Endothelial cell (in vitro differentiated cells): ENCODE measurements around the gene UNKL. TPM values are rescaled to one million over a fixed set of nuclear protein-coding genes. Genes with fewer than 3 reads are reported as not detected.
A peak's percentile ranks its signal among the peaks of the same experiment; 100 is the strongest.

ENCODE experiments used
- DNase-seq: peaks from one replicate; pipeline ENCODE4 v3.0.0; 2021; ENCODE audit warnings: low spot score
- H3K27ac Mint-ChIP-seq: one replicate; pipeline ENCODE4 v1.8.0; 2021; ENCODE audit warnings: mixed read lengths, inconsistent platforms; ENCODE audit not compliant: unreplicated experiment
- H3K27me3 Mint-ChIP-seq: one replicate; pipeline ENCODE4 v1.8.0; 2021; ENCODE audit warnings: mild to moderate bottlenecking, moderate library complexity, mixed read lengths, inconsistent platforms; ENCODE audit not compliant: unreplicated experiment
- H3K36me3 Mint-ChIP-seq: one replicate; pipeline ENCODE4 v1.8.0; 2021; ENCODE audit warnings: mild to moderate bottlenecking, low read depth, mixed read lengths, inconsistent platforms; ENCODE audit not compliant: unreplicated experiment
- H3K4me1 Mint-ChIP-seq: one replicate; pipeline ENCODE4 v1.8.0; 2021; ENCODE audit warnings: mild to moderate bottlenecking, mixed read lengths, inconsistent platforms; ENCODE audit not compliant: unreplicated experiment
- H3K4me3 Mint-ChIP-seq: one replicate; pipeline ENCODE4 v1.8.0; 2021; ENCODE audit warnings: mild to moderate bottlenecking, mixed read lengths, inconsistent platforms; ENCODE audit not compliant: unreplicated experiment
- H3K9me3 Mint-ChIP-seq: one replicate; pipeline ENCODE4 v1.8.0; 2021; ENCODE audit warnings: mixed read lengths, inconsistent platforms; ENCODE audit not compliant: unreplicated experiment
- total RNA-seq: library from RNA; stranded (reverse); fragmentation: NEBNext Ultra II Directional; extraction: Animal tissue kit (Norgen Biotek cat#: 25700); gene quantifications from one replicate; pipeline ENCODE4 v1.2.1, GENCODE V29; 2021; ENCODE audit not compliant: unreplicated experiment
- TF ChIP-seq, protein P1 (sequence below): fragments of 200-600 bp; sonication (generic); IDR thresholded peaks from one replicate; pipeline ENCODE4 v1.5.0; 2021; ENCODE audit warnings: antibody characterized with exemption; ENCODE audit not compliant: unreplicated experiment

The UNKL gene
- total RNA-seq, 1 donor from 2014 or later: 30.3 TPM

DNA sequence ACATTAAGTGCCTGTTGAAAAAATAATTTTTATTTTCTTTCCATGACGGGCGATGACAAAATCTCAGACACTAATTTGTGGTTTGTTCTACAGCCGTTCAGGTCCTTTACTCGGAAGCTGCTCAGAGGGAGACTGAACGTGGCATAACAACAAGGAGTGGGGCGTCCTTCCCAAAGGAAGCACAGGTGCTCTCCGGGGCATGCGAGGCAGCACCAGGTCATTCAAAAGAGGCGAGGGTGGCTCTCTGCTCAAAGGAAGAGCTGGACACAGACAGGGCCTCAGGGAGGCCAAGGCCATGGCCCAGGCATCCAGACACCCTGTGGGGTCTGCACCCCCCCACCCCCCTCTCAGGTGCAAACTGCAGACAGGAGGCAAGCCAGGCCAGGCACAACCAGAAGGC is 16.2 kb downstream of the UNKL start:
- peak overlapping the region; percentile 18 for H3K4me3 Mint-ChIP-seq
- H3K4me1 Mint-ChIP-seq: no peaks in the 10 kb centered on the region
- H3K9me3 Mint-ChIP-seq: no peaks in the 10 kb centered on the region
- no peak for DNase-seq
- peaks cover 4% of the 10 kb centered on the region for H3K27me3 Mint-ChIP-seq
- TF ChIP-seq, protein P1, sequence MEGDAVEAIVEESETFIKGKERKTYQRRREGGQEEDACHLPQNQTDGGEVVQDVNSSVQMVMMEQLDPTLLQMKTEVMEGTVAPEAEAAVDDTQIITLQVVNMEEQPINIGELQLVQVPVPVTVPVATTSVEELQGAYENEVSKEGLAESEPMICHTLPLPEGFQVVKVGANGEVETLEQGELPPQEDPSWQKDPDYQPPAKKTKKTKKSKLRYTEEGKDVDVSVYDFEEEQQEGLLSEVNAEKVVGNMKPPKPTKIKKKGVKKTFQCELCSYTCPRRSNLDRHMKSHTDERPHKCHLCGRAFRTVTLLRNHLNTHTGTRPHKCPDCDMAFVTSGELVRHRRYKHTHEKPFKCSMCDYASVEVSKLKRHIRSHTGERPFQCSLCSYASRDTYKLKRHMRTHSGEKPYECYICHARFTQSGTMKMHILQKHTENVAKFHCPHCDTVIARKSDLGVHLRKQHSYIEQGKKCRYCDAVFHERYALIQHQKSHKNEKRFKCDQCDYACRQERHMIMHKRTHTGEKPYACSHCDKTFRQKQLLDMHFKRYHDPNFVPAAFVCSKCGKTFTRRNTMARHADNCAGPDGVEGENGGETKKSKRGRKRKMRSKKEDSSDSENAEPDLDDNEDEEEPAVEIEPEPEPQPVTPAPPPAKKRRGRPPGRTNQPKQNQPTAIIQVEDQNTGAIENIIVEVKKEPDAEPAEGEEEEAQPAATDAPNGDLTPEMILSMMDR: no peak
- no peak overlapping the region for H3K27ac Mint-ChIP-seq
- H3K36me3 Mint-ChIP-seq: peaks cover 14% of the 10 kb centered on the region

DNA sequence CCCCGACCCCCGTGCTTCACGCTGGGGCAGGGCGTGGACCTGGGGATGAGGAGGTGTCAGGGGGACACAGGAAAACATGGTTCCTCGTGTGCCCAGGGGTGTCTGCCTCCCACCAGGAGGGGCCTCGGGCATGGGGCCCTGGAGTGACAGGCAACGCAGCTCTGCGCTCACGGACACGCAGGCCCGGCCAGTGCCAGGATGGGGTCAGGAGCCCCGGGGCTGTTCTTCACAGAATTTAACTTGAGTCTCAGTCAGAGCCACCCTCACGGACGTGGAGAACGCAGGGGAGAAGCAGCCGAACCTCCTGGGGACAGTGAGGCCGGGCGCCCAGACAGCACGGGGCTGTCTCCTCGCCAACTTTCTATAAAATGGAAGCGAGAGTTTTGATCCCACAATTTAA is 16.7 kb downstream of the UNKL start:
- H3K27me3 Mint-ChIP-seq: peaks cover 2% of the 10 kb centered on the region
- no peak for DNase-seq
- no peaks in the 10 kb centered on the region for H3K4me1 Mint-ChIP-seq
- H3K27ac Mint-ChIP-seq: no peak overlapping the region
- no peak overlapping the region for H3K4me3 Mint-ChIP-seq
- H3K9me3 Mint-ChIP-seq: no peaks in the 10 kb centered on the region
- peaks cover 12% of the 10 kb centered on the region for H3K36me3 Mint-ChIP-seq
- TF ChIP-seq, protein P1: no peak

DNA sequence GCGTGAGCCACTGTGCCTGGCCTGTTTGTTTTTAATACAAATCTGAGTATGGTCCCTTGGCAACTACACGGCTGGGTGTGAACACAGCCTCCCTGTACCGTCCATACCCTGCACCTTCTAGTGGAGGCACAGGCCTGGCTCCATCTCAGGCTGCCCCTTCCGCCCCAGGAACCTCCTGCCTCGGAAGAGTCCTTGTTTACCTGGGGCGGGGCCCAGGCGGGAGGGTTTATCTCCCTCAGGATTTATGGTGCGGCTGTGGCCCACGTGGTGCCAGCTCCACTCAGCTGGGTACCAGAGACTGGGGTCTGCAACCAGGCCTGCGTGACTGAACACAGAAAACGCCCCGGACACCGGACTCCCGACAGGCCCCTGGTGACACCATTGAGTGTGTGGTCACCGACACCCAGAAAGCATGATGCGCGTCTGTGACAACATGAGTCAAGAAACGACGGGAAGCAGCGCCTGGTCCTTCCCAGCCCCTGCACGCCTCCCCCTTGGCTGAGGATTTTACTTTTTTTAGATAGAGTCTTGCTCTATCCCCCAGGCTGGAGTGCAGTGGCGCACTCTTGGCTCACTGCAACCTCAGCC is 19.0 kb downstream of the UNKL start:
- Mint-ChIP-seq H3K9me3 (no peaks in the 10 kb centered on the region), H3K4me3 (no peak overlapping the region), H3K36me3 (peaks cover 6% of the 10 kb centered on the region), H3K4me1 (no peaks in the 10 kb centered on the region), H3K27me3 (peaks cover 2% of the 10 kb centered on the region), H3K27ac (no peak overlapping the region)
- TF ChIP-seq, protein P1: no peak
- DNase-seq: no peak

- Mint-ChIP-seq H3K4me1 (no peaks in the 10 kb centered on the region), H3K27ac (no peak overlapping the region), H3K36me3 (peaks cover 11% of the 10 kb centered on the region), H3K27me3 (no peaks in the 10 kb centered on the region), H3K4me3 (no peak overlapping the region), H3K9me3 (no peaks in the 10 kb centered on the region)
- DNase-seq: no peak
- TF ChIP-seq, protein P1: no peak
Measured at GRCh38 chr16:1394367-1394951, 20.0 kb downstream of the UNKL start.

GRCh38 chr16:1393613-1394176 is 20.8 kb downstream of the UNKL start:
- no peak for DNase-seq
- Mint-ChIP-seq H3K36me3 (peaks cover 11% of the 10 kb centered on the region), H3K4me1 (no peaks in the 10 kb centered on the region), H3K27me3 (no peaks in the 10 kb centered on the region), H3K27ac (no peak overlapping the region), H3K9me3 (no peaks in the 10 kb centered on the region), H3K4me3 (no peak overlapping the region)
- TF ChIP-seq, protein P1: no peak
